IMR-90 (cell line): ENCODE results near the gene MARCHF3. TPM values are rescaled to one million over a fixed set of nuclear protein-coding genes. Genes with fewer than 3 reads are reported as not detected.
A peak's percentile ranks its signal among the peaks of the same experiment; 100 is the strongest.

Source experiments
- ATAC-seq: fragments of 200-7000 bp; cut with Tn5 transposase; 2 replicates; pipeline ENCODE4 v1.9.1; 2020; ENCODE audit warnings: low read depth, mild to moderate bottlenecking, moderate library complexity
- BruUV-seq: library from RNA; stranded (reverse); fragments of 400-500 nt; replicated peaks from 2 replicates; lab custom pipeline; 2021; lab: Mats Ljungman, UMichigan
- CTCF ChIA-PET: fragments of 300-600 bp; formaldehyde crosslinking; extraction: SDS; loops from one replicate; lab custom pipeline; 2021; ENCODE audit warnings: antibody characterized with exemption; lab: Yijun Ruan, JAX
- POLR2A ChIA-PET: fragments of 300-600 bp; sonication (Branson Sonifier 250); formaldehyde crosslinking; loops from one replicate; lab custom pipeline; 2022; ENCODE audit warnings: antibody characterized with exemption; ENCODE audit not compliant: unreplicated experiment; lab: Charles Lee
- DNase-seq: peaks from one replicate; pipeline ENCODE4 v3.0.0; 2013
- H2AFZ ChIP-seq: replicated peaks from 2 replicates; pipeline ENCODE3; 2013; ENCODE audit warnings: low read length, mild to moderate bottlenecking; ENCODE audit not compliant: poor library complexity
- H2AK5ac ChIP-seq: 2 replicates; pipeline ENCODE4 v1.6.1; 2013; ENCODE audit warnings: low read depth, low read length, inconsistent platforms
- H2AK9ac ChIP-seq: replicated peaks from 2 replicates; pipeline ENCODE3; 2013; ENCODE audit warnings: mild to moderate bottlenecking, low read depth, low read length, moderate library complexity; ENCODE audit not compliant: poor library complexity
- H2BK120ac ChIP-seq: 2 replicates; pipeline ENCODE4 v1.6.1; 2013; ENCODE audit warnings: low read depth, low read length, inconsistent platforms
- H2BK15ac ChIP-seq: 3 replicates; pipeline ENCODE4 v1.6.1; 2013; ENCODE audit warnings: low read depth, low read length, inconsistent platforms
- H2BK20ac ChIP-seq: 2 replicates; pipeline ENCODE4 v1.6.1; 2013; ENCODE audit warnings: low read depth, mild to moderate bottlenecking, inconsistent platforms, low read length, moderate library complexity
- H2BK5ac ChIP-seq: 2 replicates; pipeline ENCODE4 v1.6.1; 2013; ENCODE audit warnings: mild to moderate bottlenecking, low read depth, low read length, inconsistent platforms; ENCODE audit not compliant: poor library complexity, severe bottlenecking
- H3K14ac ChIP-seq: replicated peaks from 2 replicates; pipeline ENCODE4 v1.6.1; 2013; ENCODE audit warnings: low read depth, low read length, inconsistent platforms
- H3K18ac ChIP-seq: 2 replicates; pipeline ENCODE4 v1.6.1; 2013; ENCODE audit warnings: low read depth, low read length, control low read depth
- H3K23ac ChIP-seq: 2 replicates; pipeline ENCODE4 v1.6.1; 2013; ENCODE audit warnings: low read depth, low read length, inconsistent platforms
- H3K27ac ChIP-seq: 2 replicates; pipeline ENCODE4 v1.5.1; 2013; ENCODE audit warnings: mild to moderate bottlenecking, control low read depth, low read length; ENCODE audit not compliant: insufficient read depth
- H3K27me3 ChIP-seq: 2 replicates; pipeline ENCODE4 v1.6.1; 2013; ENCODE audit warnings: low read length; ENCODE audit not compliant: control insufficient read depth, insufficient read depth
- H3K36me3 ChIP-seq: 2 replicates; pipeline ENCODE4 v1.6.1; 2013; ENCODE audit warnings: low read length, mixed read lengths; ENCODE audit not compliant: control insufficient read depth, insufficient read depth
- H3K4ac ChIP-seq: 2 replicates; pipeline ENCODE4 v1.6.1; 2013; ENCODE audit warnings: low read depth, low read length, inconsistent platforms
- H3K4me1 ChIP-seq: 2 replicates; pipeline ENCODE4 v1.6.1; 2013; ENCODE audit warnings: low read length, mixed read lengths; ENCODE audit not compliant: control insufficient read depth, insufficient read depth
- H3K4me2 ChIP-seq: 2 replicates; pipeline ENCODE4 v1.6.1; 2013; ENCODE audit warnings: low read depth, mild to moderate bottlenecking, control low read depth, low read length, moderate library complexity
- H3K4me3 ChIP-seq: 2 replicates; pipeline ENCODE4 v1.5.1; 2013; ENCODE audit warnings: low read depth, mild to moderate bottlenecking, control low read depth, low read length, moderate library complexity; ENCODE audit not compliant: insufficient read depth
- H3K56ac ChIP-seq: 2 replicates; pipeline ENCODE4 v1.6.1; 2013; ENCODE audit warnings: low read length, inconsistent platforms; ENCODE audit not compliant: insufficient read depth; ENCODE audit errors: extremely low read depth
- H3K79me1 ChIP-seq, 2 experiments: 2 replicates each; pipeline ENCODE4 v1.6.1; 2013; ENCODE audit warnings: low read length in 2 of 2, inconsistent platforms in 1 of 2, low read depth in 1 of 2
- H3K9ac ChIP-seq: 2 replicates; pipeline ENCODE4 v1.6.1; 2013; ENCODE audit warnings: low read depth, low read length, control low read depth
- H3K9me1 ChIP-seq: 2 replicates; pipeline ENCODE4 v1.6.1; 2013; ENCODE audit warnings: low read length, inconsistent platforms; ENCODE audit not compliant: insufficient read depth
- H3K9me3 ChIP-seq: 2 replicates; pipeline ENCODE4 v1.6.1; 2013; ENCODE audit warnings: low read length; ENCODE audit not compliant: control insufficient read depth, insufficient read depth
- H4K20me1 ChIP-seq: 2 replicates; pipeline ENCODE4 v1.6.1; 2013; ENCODE audit warnings: low read length, inconsistent platforms; ENCODE audit not compliant: insufficient read depth
- H4K5ac ChIP-seq: 2 replicates; pipeline ENCODE4 v1.6.1; 2013; ENCODE audit warnings: mild to moderate bottlenecking, low read depth, low read length, control low read depth
- H4K8ac ChIP-seq, 2 experiments: 2 replicates each; pipeline ENCODE4 v1.6.1; 2013; ENCODE audit warnings: low read depth in 2 of 2, low read length in 2 of 2, control low read depth in 1 of 2, inconsistent platforms in 1 of 2
- H4K91ac ChIP-seq: 2 replicates; pipeline ENCODE4 v1.6.1; 2013; ENCODE audit warnings: low read depth, low read length, inconsistent platforms; ENCODE audit not compliant: insufficient read depth
- CEBPB ChIP-seq: IDR thresholded peaks from 2 replicates; pipeline ENCODE4 v1.6.1; 2012; ENCODE audit warnings: low read depth, low read length, improper control_type of control experiment
- CHD1 ChIP-seq: IDR thresholded peaks from 2 replicates; pipeline ENCODE4 v1.6.1; 2012; ENCODE audit warnings: low read depth, low read length, improper control_type of control experiment
- FOS ChIP-seq: fragments of 150-350 bp; IDR thresholded peaks from 2 replicates; pipeline ENCODE4 v1.6.1; 2016; ENCODE audit warnings: low read depth, low read length
- MAFK ChIP-seq: IDR thresholded peaks from 2 replicates; pipeline ENCODE4 v1.6.1; 2012; ENCODE audit warnings: low read depth, low read length, improper control_type of control experiment
- MAZ ChIP-seq: IDR thresholded peaks from 2 replicates; pipeline ENCODE4 v1.6.1; 2012; ENCODE audit warnings: low read depth, mild to moderate bottlenecking, low read length, improper control_type of control experiment, moderate library complexity, borderline replicate concordance
- NFE2L2 ChIP-seq: fragments of 150-350 bp; IDR thresholded peaks from 2 replicates; pipeline ENCODE4 v1.6.1; 2016; ENCODE audit warnings: low read depth, mild to moderate bottlenecking, low read length
- RAD21 ChIP-seq: IDR thresholded peaks from 2 replicates; pipeline ENCODE4 v1.6.1; 2012; ENCODE audit warnings: low read length, improper control_type of control experiment
- RFX5 ChIP-seq: IDR thresholded peaks from 2 replicates; pipeline ENCODE4 v1.8.0; 2012; ENCODE audit warnings: low read depth, mild to moderate bottlenecking, low read length, moderate library complexity
- WGBS, 2 experiments: methylation state at CpG; one replicate each; pipeline versions ENCODE4 v1.1.5 to v1.1.7; 2013; ENCODE audit warnings: missing lambda C conversion rate in 2 of 2; ENCODE audit not compliant: insufficient read length in 1 of 2; ENCODE audit errors: extremely low coverage in 2 of 2; 5-methylcytosine and 5-hydroxymethylcytosine counted together
- dilution Hi-C: fragments of 300-500 bp; cut with HindIII; formaldehyde crosslinking; loops from one replicate; pipeline ENCODE4 v1.14.3; 2018; ENCODE audit warnings: low sequenced_read_pairs; ENCODE audit not compliant: unreplicated experiment
- in situ Hi-C: fragments of 300-500 bp; cut with MboI; formaldehyde crosslinking; loops from 3 replicates; pipeline ENCODE4 v1.14.3; 2019; ENCODE audit warnings: low sequenced_read_pairs, inconsistent platforms, mixed read lengths
- intact Hi-C: fragments of 100-400 bp; cut with micrococcal nuclease; formaldehyde crosslinking; loops from 2 replicates; pipeline ENCODE4 v1.10.0; 2022
- polyA plus RNA-seq, 3 experiments: library from polyadenylated mRNA; depleted of rRNA; stranded (reverse); fragments of >200 nt; gene quantifications; 2 replicates each; pipeline ENCODE4 v1.2.3, GENCODE V29; 2012; ENCODE audit warnings: low replicate concordance in 1 of 3
- total RNA-seq: library from RNA; depleted of rRNA; stranded (reverse); fragments of >200 nt; gene quantifications from 2 replicates; pipeline ENCODE4 v1.2.3, GENCODE V29; 2012
- TF ChIP-seq, protein P1 (sequence below): conservative IDR thresholded peaks from 2 replicates; pipeline ENCODE4 v1.5.1; 2012; ENCODE audit warnings: mild to moderate bottlenecking, low read depth, low read length, improper control_type of control experiment
- TF ChIP-seq, protein P2 (sequence below): fragments of 150-350 bp; IDR thresholded peaks from 2 replicates; pipeline ENCODE4 v1.6.1; 2017; ENCODE audit warnings: mild to moderate bottlenecking, antibody characterized with exemption, low read length, low read depth
- TF ChIP-seq, protein P3 (sequence below): fragments of 150-350 bp; IDR thresholded peaks from 2 replicates; pipeline ENCODE4 v1.6.1; 2016; ENCODE audit warnings: low read depth, mild to moderate bottlenecking, low read length, moderate library complexity, borderline replicate concordance

MARCHF3 gene
- total and polyA plus RNA-seq, 2 of the 4 experiments (the other 2 are of a cell fraction), result 11.2 to 18.8 TPM

DNA sequence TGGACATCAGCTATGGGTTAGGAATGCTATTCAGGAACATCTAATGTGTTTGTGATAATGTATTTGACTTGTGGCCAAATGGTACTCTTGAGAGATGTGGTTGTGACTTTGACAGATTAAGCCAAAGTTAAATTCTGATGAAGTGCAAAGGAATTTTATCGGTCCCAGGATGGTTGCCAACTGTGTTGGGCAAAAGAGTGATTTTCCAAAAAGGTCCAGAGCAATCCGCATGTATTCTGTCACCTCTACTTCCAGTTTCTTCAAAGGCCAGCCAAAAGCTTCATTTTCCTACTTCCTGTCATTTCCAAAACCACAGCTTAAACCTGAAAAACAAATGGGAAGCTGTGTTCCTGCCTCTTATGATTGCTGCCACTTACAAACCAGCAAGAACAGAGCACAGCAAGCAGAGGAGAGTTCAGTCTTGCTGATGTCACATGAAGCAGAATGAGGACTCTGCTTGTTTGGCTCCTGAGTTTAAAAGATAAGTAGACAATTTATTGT is 59.8 kb downstream of the MARCHF3 start:
- Histone ChIP-seq H3K14ac (no peak overlapping the region), H2AFZ (no peak overlapping the region), H3K9ac (no peak overlapping the region), H2AK9ac (no peak overlapping the region), H2BK5ac (no peak overlapping the region), H2BK15ac (no peak overlapping the region; the same call in 2 of the 3 replicates), H2BK120ac (peak overlapping the region; percentile 6; the same call in 1 of the 2 replicates), H4K91ac (0 out of 2 replicates have a peak overlapping the region, but pooled peaks have one; percentile 40), H3K4ac (peak overlapping the region; percentile 3; the same call in 1 of the 2 replicates), H3K4me1 (peaks cover 10% of the 10 kb centered on the region), H3K56ac (no peak overlapping the region), H3K18ac (peak overlapping the region; percentile 13; the same call in 1 of the 2 replicates), H3K9me3 (no peaks in the 10 kb centered on the region), H3K36me3 (no peaks in the 10 kb centered on the region), H4K8ac (0 out of 4 replicates have a peak overlapping the region, but pooled peaks of 1 of the 2 experiments have one; percentile 4), H3K79me1 (peaks cover 14% of the 10 kb centered on the region in 2 experiments; a peak in 3 of 4 replicates), H3K23ac (no peak overlapping the region), H4K20me1 (no peaks in the 10 kb centered on the region), H3K4me3 (no peak overlapping the region), H3K4me2 (peak overlapping the region; percentile 5), H3K9me1 (0 out of 2 replicates have a peak, but pooled peaks cover 2% of the 10 kb centered on the region), H4K5ac (no peak overlapping the region), H3K27ac (no peak overlapping the region), H2BK20ac (peak overlapping the region; percentile 3; the same call in 1 of the 2 replicates), H3K27me3 (no peaks in the 10 kb centered on the region), H2AK5ac (no peak overlapping the region)
- no TSS peak for BruUV-seq
- ATAC-seq (peak; percentile 43), DNase-seq (peak; percentile 42)
- in situ Hi-C loops, result no loop called here
- WGBS, 2 experiments, result no CpG with 5 or more reads among the region's 2 CpGs
- dilution Hi-C loops, result no loop called here
- intact Hi-C loops, result no loop called here
- TF ChIP-seq CHD1, result no peak
- no peak for TF ChIP-seq FOS
- no peak for TF ChIP-seq RAD21
- TF ChIP-seq, protein P1, sequence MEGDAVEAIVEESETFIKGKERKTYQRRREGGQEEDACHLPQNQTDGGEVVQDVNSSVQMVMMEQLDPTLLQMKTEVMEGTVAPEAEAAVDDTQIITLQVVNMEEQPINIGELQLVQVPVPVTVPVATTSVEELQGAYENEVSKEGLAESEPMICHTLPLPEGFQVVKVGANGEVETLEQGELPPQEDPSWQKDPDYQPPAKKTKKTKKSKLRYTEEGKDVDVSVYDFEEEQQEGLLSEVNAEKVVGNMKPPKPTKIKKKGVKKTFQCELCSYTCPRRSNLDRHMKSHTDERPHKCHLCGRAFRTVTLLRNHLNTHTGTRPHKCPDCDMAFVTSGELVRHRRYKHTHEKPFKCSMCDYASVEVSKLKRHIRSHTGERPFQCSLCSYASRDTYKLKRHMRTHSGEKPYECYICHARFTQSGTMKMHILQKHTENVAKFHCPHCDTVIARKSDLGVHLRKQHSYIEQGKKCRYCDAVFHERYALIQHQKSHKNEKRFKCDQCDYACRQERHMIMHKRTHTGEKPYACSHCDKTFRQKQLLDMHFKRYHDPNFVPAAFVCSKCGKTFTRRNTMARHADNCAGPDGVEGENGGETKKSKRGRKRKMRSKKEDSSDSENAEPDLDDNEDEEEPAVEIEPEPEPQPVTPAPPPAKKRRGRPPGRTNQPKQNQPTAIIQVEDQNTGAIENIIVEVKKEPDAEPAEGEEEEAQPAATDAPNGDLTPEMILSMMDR, result no peak
- TF ChIP-seq MAFK, result no peak
- TF ChIP-seq, protein P2, sequence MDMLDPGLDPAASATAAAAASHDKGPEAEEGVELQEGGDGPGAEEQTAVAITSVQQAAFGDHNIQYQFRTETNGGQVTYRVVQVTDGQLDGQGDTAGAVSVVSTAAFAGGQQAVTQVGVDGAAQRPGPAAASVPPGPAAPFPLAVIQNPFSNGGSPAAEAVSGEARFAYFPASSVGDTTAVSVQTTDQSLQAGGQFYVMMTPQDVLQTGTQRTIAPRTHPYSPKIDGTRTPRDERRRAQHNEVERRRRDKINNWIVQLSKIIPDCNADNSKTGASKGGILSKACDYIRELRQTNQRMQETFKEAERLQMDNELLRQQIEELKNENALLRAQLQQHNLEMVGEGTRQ, result no peak
- TF ChIP-seq RFX5, result no peak
- TF ChIP-seq NFE2L2, result no peak
- TF ChIP-seq, protein P3, sequence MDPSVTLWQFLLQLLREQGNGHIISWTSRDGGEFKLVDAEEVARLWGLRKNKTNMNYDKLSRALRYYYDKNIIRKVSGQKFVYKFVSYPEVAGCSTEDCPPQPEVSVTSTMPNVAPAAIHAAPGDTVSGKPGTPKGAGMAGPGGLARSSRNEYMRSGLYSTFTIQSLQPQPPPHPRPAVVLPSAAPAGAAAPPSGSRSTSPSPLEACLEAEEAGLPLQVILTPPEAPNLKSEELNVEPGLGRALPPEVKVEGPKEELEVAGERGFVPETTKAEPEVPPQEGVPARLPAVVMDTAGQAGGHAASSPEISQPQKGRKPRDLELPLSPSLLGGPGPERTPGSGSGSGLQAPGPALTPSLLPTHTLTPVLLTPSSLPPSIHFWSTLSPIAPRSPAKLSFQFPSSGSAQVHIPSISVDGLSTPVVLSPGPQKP, result no peak
- TF ChIP-seq MAZ, result no peak
- no peak for TF ChIP-seq CEBPB
- ChIA-PET POLR2A (no interaction called here), CTCF (no interaction called here)
